B cell (primary cell): ENCODE results near the gene MTHFD1L. TPM values are rescaled to one million over a fixed set of nuclear protein-coding genes. Genes with fewer than 3 reads are reported as not detected.

Experiments
- ATAC-seq: fragments of 200-7000 bp; cut with Tn5 transposase; one replicate; pipeline ENCODE4 v1.10.0; 2021; ENCODE audit warnings: low read depth, mild to moderate bottlenecking, moderate number of reproducible peaks, moderate library complexity
- CTCF ChIA-PET: fragments of 350-600 bp; sonication (Branson Sonifier 250); formaldehyde crosslinking; loops from one replicate; lab custom pipeline; 2021; ENCODE audit warnings: antibody characterized with exemption, inconsistent platforms; lab: Charles Lee
- POLR2A ChIA-PET: fragments of 350-600 bp; sonication (Branson Sonifier 250); formaldehyde crosslinking; loops from one replicate; lab custom pipeline; 2021; ENCODE audit warnings: antibody characterized with exemption; lab: Charles Lee
- DNase-seq: peaks from one replicate; pipeline ENCODE4 v3.0.0; 2013
- H2AFZ ChIP-seq: 2 replicates; pipeline ENCODE4 v1.6.1; 2012; ENCODE audit warnings: mild to moderate bottlenecking, low read depth, low read length; ENCODE audit not compliant: insufficient read depth, poor library complexity, severe bottlenecking
- H3K27ac ChIP-seq, 2 donors: 1 replicate in 1 of 2; 2 replicates in 1 of 2; pipeline ENCODE4 v1.5.1; 2012 to 2013; ENCODE audit warnings: low read length in 2 of 2, mild to moderate bottlenecking in 2 of 2, moderate library complexity in 1 of 2
- H3K27me3 ChIP-seq, 4 experiments: fragments of 200-600 bp in 1 of 4; sonication (generic) in 1 of 4; replicated peaks in 1 of 4; 1 replicate in 2 of 4; 2 replicates in 2 of 4; pipeline versions ENCODE4 v1.6.1 to v1.7.0; 2013 to 2016; ENCODE audit warnings: low read length in 3 of 4, mild to moderate bottlenecking in 2 of 4, mixed read lengths in 1 of 4, moderate library complexity in 1 of 4; ENCODE audit not compliant: insufficient read depth in 4 of 4, control insufficient read depth in 3 of 4; ENCODE audit errors: control extremely low read depth in 1 of 4
- H3K36me3 ChIP-seq, 2 experiments: replicated peaks in 1 of 2; 1 replicate in 1 of 2; 2 replicates in 1 of 2; pipeline versions ENCODE4 v1.6.1 to v1.7.1; 2013; ENCODE audit warnings: low read length in 1 of 2; ENCODE audit not compliant: insufficient read depth in 2 of 2, control insufficient read depth in 1 of 2; ENCODE audit errors: control extremely low read depth in 1 of 2, extremely low read depth in 1 of 2
- H3K4me1 ChIP-seq, 2 donors: fragments of 200-600 bp in 1 of 2; sonication (generic) in 1 of 2; 1 replicate in 1 of 2; 2 replicates in 1 of 2; pipeline versions ENCODE4 v1.5.1 to v1.6.1; 2013 to 2017; ENCODE audit warnings: low read length in 2 of 2; ENCODE audit not compliant: control insufficient read depth in 2 of 2, insufficient read depth in 2 of 2
- H3K4me2 ChIP-seq: replicated peaks from 2 replicates; pipeline ENCODE3; 2012; ENCODE audit warnings: mild to moderate bottlenecking, low read depth, low read length; ENCODE audit not compliant: poor library complexity, severe bottlenecking
- H3K4me3 ChIP-seq, 5 experiments: fragments of 200-600 bp in 1 of 5; sonication (generic) in 1 of 5; 1 replicate in 3 of 5; 2 replicates in 2 of 5; pipeline versions ENCODE4 v1.5.1 to v1.7.0; 2011 to 2016; ENCODE audit warnings: low read length in 4 of 5, mild to moderate bottlenecking in 4 of 5, low read depth in 2 of 5, control low read depth in 1 of 5, moderate library complexity in 1 of 5; ENCODE audit not compliant: insufficient read depth in 1 of 5; ENCODE audit errors: control extremely low read depth in 1 of 5, extremely low read depth in 1 of 5
- H3K79me2 ChIP-seq: fragments of 200-600 bp; sonication (generic); one replicate; pipeline ENCODE4 v1.6.0; 2016; ENCODE audit warnings: low read length; ENCODE audit not compliant: control insufficient read depth, insufficient read depth
- H3K9ac ChIP-seq: fragments of 200-600 bp; sonication (generic); 2 replicates; pipeline ENCODE4 v1.6.1; 2017; ENCODE audit warnings: mild to moderate bottlenecking, low read length, moderate library complexity
- H3K9me3 ChIP-seq, 3 donors: one replicate each; pipeline versions ENCODE4 v1.6.1 to v1.7.1; 2013; ENCODE audit warnings: low read length in 2 of 3; ENCODE audit not compliant: control insufficient read depth in 2 of 3, insufficient read depth in 1 of 3; ENCODE audit errors: control extremely low read depth in 1 of 3
- H4K20me1 ChIP-seq: 2 replicates; pipeline ENCODE4 v1.6.0; 2012; ENCODE audit warnings: mild to moderate bottlenecking, low read length; ENCODE audit not compliant: insufficient read depth, control insufficient read depth, poor library complexity, severe bottlenecking
- H3K27ac Mint-ChIP-seq: one replicate; pipeline ENCODE4 v1.8.0; 2021; ENCODE audit warnings: mixed read lengths
- H3K27me3 Mint-ChIP-seq: one replicate; pipeline ENCODE4 v1.8.0; 2021; ENCODE audit warnings: mixed read lengths
- H3K4me1 Mint-ChIP-seq: one replicate; pipeline ENCODE4 v1.8.0; 2021; ENCODE audit warnings: mixed read lengths
- H3K4me3 Mint-ChIP-seq: one replicate; pipeline ENCODE4 v1.8.0; 2021; ENCODE audit warnings: mixed read lengths
- H3K9me3 Mint-ChIP-seq: one replicate; pipeline ENCODE4 v1.8.0; 2022; ENCODE audit warnings: mixed read lengths; ENCODE audit not compliant: insufficient read depth
- EZH2 ChIP-seq: IDR thresholded peaks from 2 replicates; pipeline ENCODE4 v1.6.1; 2012; ENCODE audit warnings: borderline replicate concordance, low read depth, mild to moderate bottlenecking, moderate library complexity, low read length; ENCODE audit not compliant: insufficient read depth, poor library complexity, severe bottlenecking
- WGBS: methylation state at CpG from one replicate; pipeline ENCODE4 v1.1.5; 2013; ENCODE audit warnings: missing lambda C conversion rate; ENCODE audit not compliant: insufficient coverage; 5-methylcytosine and 5-hydroxymethylcytosine counted together
- intact Hi-C: fragments of 100-400 bp; cut with micrococcal nuclease; formaldehyde crosslinking; loops from one replicate; pipeline ENCODE4 v1.10.0; 2022
- polyA plus RNA-seq: library from polyadenylated mRNA; depleted of rRNA; stranded (reverse); fragments of >200 nt; gene quantifications from 2 replicates; pipeline ENCODE4 v1.2.3, GENCODE V29; 2012
- total RNA-seq, 2 donors: library from RNA; stranded (reverse); fragments of 120-200 nt in 1 of 2; gene quantifications; 1 replicate in 1 of 2; 2 replicates in 1 of 2; pipeline versions ENCODE4 v1.2.3 to v1.2.4, GENCODE V29; 2013 to 2022
- TF ChIP-seq, protein P1 (sequence below): fragments of 200-600 bp; IDR thresholded peaks from one replicate; pipeline ENCODE4 v1.8.0; 2022; ENCODE audit warnings: antibody characterized with exemption, mild to moderate bottlenecking

The MTHFD1L gene
- total and polyA plus RNA-seq, 2 donors (not counting 1 experiment from before 2014, with no cell fraction given): 2.9 to 16.1 TPM

DNA sequence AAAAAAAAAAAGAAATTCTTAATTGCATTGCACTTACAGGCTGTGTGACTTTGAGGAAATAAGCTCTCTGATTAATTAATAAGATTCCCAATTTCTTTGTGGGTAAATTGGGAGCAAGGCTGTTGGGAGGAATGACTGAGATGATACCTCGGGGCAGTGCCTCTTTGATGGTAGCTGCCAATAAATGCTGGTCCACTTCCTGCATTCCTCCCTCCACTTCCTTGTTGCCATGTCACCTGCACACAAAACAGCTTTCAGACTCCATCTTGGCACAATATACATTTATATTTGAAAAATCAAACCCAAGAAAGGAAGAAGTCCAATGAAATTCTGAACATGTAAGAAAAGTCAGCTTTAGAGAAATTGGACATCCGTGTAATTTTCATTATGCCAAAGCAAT lies 45.1 kb downstream of the MTHFD1L start:
- H2AFZ ChIP-seq: no peak overlapping the region
- no peaks in the 10 kb centered on the region for H3K4me1 ChIP-seq
- POLR2A ChIA-PET: interaction anchor here (0.8 kb wide), 1 partner anchor 10 kb away, joined by 3 read pairs; no protein-coding TSS in a partner anchor
- no peaks in the 10 kb centered on the region for H4K20me1 ChIP-seq
- H3K27me3 ChIP-seq: no peaks in the 10 kb centered on the region
- H3K4me2 ChIP-seq: no peak overlapping the region
- DNase-seq (no peak), ATAC-seq (no peak)
- Mint-ChIP-seq H3K4me1 (no peaks in the 10 kb centered on the region), H3K27ac (no peak overlapping the region), H3K27me3 (no peaks in the 10 kb centered on the region), H3K4me3 (no peak overlapping the region), H3K9me3 (peaks cover 3% of the 10 kb centered on the region)
- intact Hi-C loops: no loop called here
- CTCF ChIA-PET: interaction anchor here (0.5 to 1.1 kb wide), 2 partner anchors 8 to 18 kb away, joined by 3 to 4 read pairs; no protein-coding TSS in a partner anchor
- H3K4me3 ChIP-seq: no peak overlapping the region
- WGBS: no CpG with 5 or more reads among the region's 2 CpGs
- no peaks in the 10 kb centered on the region for H3K9me3 ChIP-seq
- no peak overlapping the region for H3K27ac ChIP-seq
- peaks cover 1 to 6% of the 10 kb centered on the region in 2 experiments for H3K36me3 ChIP-seq
- no peak for TF ChIP-seq EZH2
- TF ChIP-seq, protein P1, sequence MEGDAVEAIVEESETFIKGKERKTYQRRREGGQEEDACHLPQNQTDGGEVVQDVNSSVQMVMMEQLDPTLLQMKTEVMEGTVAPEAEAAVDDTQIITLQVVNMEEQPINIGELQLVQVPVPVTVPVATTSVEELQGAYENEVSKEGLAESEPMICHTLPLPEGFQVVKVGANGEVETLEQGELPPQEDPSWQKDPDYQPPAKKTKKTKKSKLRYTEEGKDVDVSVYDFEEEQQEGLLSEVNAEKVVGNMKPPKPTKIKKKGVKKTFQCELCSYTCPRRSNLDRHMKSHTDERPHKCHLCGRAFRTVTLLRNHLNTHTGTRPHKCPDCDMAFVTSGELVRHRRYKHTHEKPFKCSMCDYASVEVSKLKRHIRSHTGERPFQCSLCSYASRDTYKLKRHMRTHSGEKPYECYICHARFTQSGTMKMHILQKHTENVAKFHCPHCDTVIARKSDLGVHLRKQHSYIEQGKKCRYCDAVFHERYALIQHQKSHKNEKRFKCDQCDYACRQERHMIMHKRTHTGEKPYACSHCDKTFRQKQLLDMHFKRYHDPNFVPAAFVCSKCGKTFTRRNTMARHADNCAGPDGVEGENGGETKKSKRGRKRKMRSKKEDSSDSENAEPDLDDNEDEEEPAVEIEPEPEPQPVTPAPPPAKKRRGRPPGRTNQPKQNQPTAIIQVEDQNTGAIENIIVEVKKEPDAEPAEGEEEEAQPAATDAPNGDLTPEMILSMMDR: no peak
- no peak overlapping the region for H3K9ac ChIP-seq
- H3K79me2 ChIP-seq: no peaks in the 10 kb centered on the region

- no peaks in the 10 kb centered on the region for H3K79me2 ChIP-seq
- DNase-seq (no peak), ATAC-seq (no peak)
- H2AFZ ChIP-seq: no peak overlapping the region
- no peaks in the 10 kb centered on the region for H3K4me1 ChIP-seq
- TF ChIP-seq, protein P1: no peak
- TF ChIP-seq EZH2: no peak
- ChIA-PET CTCF (interaction anchor here (0.7 to 1.3 kb wide), 2 partner anchors 410 to 422 kb away, joined by 4 read pairs; no protein-coding TSS in a partner anchor), POLR2A (no interaction called here)
- H3K27me3 ChIP-seq: no peaks in the 10 kb centered on the region
- intact Hi-C loops: no loop called here
- H3K4me3 ChIP-seq: no peak overlapping the region
- no peaks in the 10 kb centered on the region for H3K27me3 Mint-ChIP-seq
- H4K20me1 ChIP-seq: no peaks in the 10 kb centered on the region
- no peaks in the 10 kb centered on the region for H3K9me3 ChIP-seq
- H3K4me1 Mint-ChIP-seq: no peaks in the 10 kb centered on the region
- H3K9me3 Mint-ChIP-seq: peaks cover 3% of the 10 kb centered on the region
- H3K4me3 Mint-ChIP-seq: no peak overlapping the region
- WGBS: 100% methylated on average over 4 of the region's 6 CpGs
- H3K36me3 ChIP-seq: peaks cover 0 to 6% of the 10 kb centered on the region in 2 experiments
- no peak overlapping the region for H3K27ac ChIP-seq
- no peak overlapping the region for H3K9ac ChIP-seq
- H3K4me2 ChIP-seq: no peak overlapping the region
- H3K27ac Mint-ChIP-seq: no peak overlapping the region
These were observed 48.9 kb downstream of the MTHFD1L start for GRCh38 chr6:150914372-150914771.
